Kidney epithelial cell (primary cell): ENCODE measurements around the gene FGFBP3. TPM values are rescaled to one million over a fixed set of nuclear protein-coding genes. Genes with fewer than 3 reads are reported as not detected.

Experiments
- DNase-seq: peaks from one replicate; pipeline ENCODE4 v3.0.0-alpha.2; 2010; ENCODE audit warnings: low read depth
- H3K27me3 ChIP-seq: 2 replicates; pipeline ENCODE4 v1.6.0; 2011; ENCODE audit warnings: low read length; ENCODE audit not compliant: control insufficient read depth, insufficient read depth
- H3K36me3 ChIP-seq: 2 replicates; pipeline ENCODE4 v1.5.1; 2011; ENCODE audit warnings: low read length; ENCODE audit not compliant: control insufficient read depth, insufficient read depth
- H3K4me3 ChIP-seq: 2 replicates; pipeline ENCODE4 v1.5.1; 2011; ENCODE audit warnings: low read depth, mild to moderate bottlenecking, control low read depth, low read length
- CTCF ChIP-seq: IDR thresholded peaks from 2 replicates; pipeline ENCODE4 v1.5.1; 2011; ENCODE audit warnings: mild to moderate bottlenecking, moderate library complexity, low read length, control low read depth, inconsistent platforms; ENCODE audit not compliant: insufficient read depth, poor library complexity, severe bottlenecking
- total RNA-seq: library from RNA; depleted of rRNA; stranded (reverse); fragments of >200 nt; gene quantifications from 2 replicates; pipeline ENCODE4 v1.2.3, GENCODE V29; 2015

FGFBP3 gene
- total RNA-seq, 1 donor from 2014 or later, result 0.42 TPM

- no peak for TF ChIP-seq CTCF
- no peak overlapping the region for H3K4me3 ChIP-seq
- no peaks in the 10 kb centered on the region for H3K27me3 ChIP-seq
- H3K36me3 ChIP-seq, result no peaks in the 10 kb centered on the region
- no peak for DNase-seq
Observed at GRCh38 chr10:91884536-91884935, 24.8 kb downstream of the FGFBP3 start.

- peak; percentile 64 for DNase-seq
- no peaks in the 10 kb centered on the region for H3K27me3 ChIP-seq
- no peaks in the 10 kb centered on the region for H3K36me3 ChIP-seq
- no peak for TF ChIP-seq CTCF
- H3K4me3 ChIP-seq, result no peak overlapping the region
Observed at GRCh38 chr10:91883549-91884444, 25.5 kb downstream of the FGFBP3 start.

- H3K27me3 ChIP-seq, result no peaks in the 10 kb centered on the region
- TF ChIP-seq CTCF, result no peak
- no peaks in the 10 kb centered on the region for H3K36me3 ChIP-seq
- DNase-seq, result no peak
- no peak overlapping the region for H3K4me3 ChIP-seq
Observed at GRCh38 chr10:91880310-91880709, 29.0 kb downstream of the FGFBP3 start.

GRCh38 chr10:91879515-91880170, 29.6 kb downstream of the FGFBP3 start:
- no peaks in the 10 kb centered on the region for H3K36me3 ChIP-seq
- H3K27me3 ChIP-seq, result no peaks in the 10 kb centered on the region
- DNase-seq, result no peak
- TF ChIP-seq CTCF, result no peak
- H3K4me3 ChIP-seq, result no peak overlapping the region

GRCh38 chr10:91875779-91876178, 33.5 kb downstream of the FGFBP3 start:
- Histone ChIP-seq H3K36me3 (no peaks in the 10 kb centered on the region), H3K27me3 (no peaks in the 10 kb centered on the region), H3K4me3 (no peak overlapping the region)
- no peak for DNase-seq
- no peak for TF ChIP-seq CTCF
